Lower lobe of right lung (tissue), 2 donors: ENCODE data around the gene PELI2. TPM values are rescaled to one million over a fixed set of nuclear protein-coding genes. Genes with fewer than 3 reads are reported as not detected.

Experiments
- ATAC-seq, 2 donors: fragments of 200-7000 bp; cut with Tn5 transposase; one replicate each; pipeline ENCODE4 v1.9.1; 2020 to 2022; ENCODE audit warnings: mild to moderate bottlenecking in 2 of 2, moderate library complexity in 2 of 2
- DNase-seq: peaks from one replicate; pipeline ENCODE4 v3.0.0-alpha.2; 2020
- H3K27ac ChIP-seq: fragments of 200-600 bp; one replicate; pipeline ENCODE4 v1.8.0; 2022
- H3K27me3 ChIP-seq: fragments of 200-600 bp; one replicate; pipeline ENCODE4 v1.8.0; 2022; ENCODE audit warnings: low read depth
- H3K36me3 ChIP-seq: fragments of 200-600 bp; one replicate; pipeline ENCODE4 v1.8.0; 2022; ENCODE audit warnings: mild to moderate bottlenecking
- H3K4me1 ChIP-seq: fragments of 200-600 bp; one replicate; pipeline ENCODE4 v1.8.0; 2022
- H3K4me3 ChIP-seq: fragments of 200-600 bp; one replicate; pipeline ENCODE4 v1.8.0; 2022; ENCODE audit warnings: mild to moderate bottlenecking
- H3K9me3 ChIP-seq: fragments of 200-600 bp; one replicate; pipeline ENCODE4 v1.8.0; 2022
- intact Hi-C: fragments of 100-400 bp; cut with DNase I; formaldehyde crosslinking; loops from one replicate; pipeline ENCODE4 v1.11.0; 2022
- total RNA-seq: library from RNA; stranded (reverse); fragmentation: NEBNext Ultra II Directional; extraction: Animal tissue kit (Norgen Biotek cat#: 25700); gene quantifications from one replicate; pipeline ENCODE4 v1.2.1, GENCODE V29; 2021
- TF ChIP-seq, protein P1 (sequence below): fragments of 200-600 bp; IDR thresholded peaks from one replicate; pipeline ENCODE4 v1.8.0; 2022; ENCODE audit warnings: antibody characterized with exemption, mild to moderate bottlenecking
- donor health status: DM: no; HTN: yes; CAD: no; lungs with severe emphysema.

The PELI2 gene
- total RNA-seq, 1 donor from 2014 or later = 22.2 TPM

DNA sequence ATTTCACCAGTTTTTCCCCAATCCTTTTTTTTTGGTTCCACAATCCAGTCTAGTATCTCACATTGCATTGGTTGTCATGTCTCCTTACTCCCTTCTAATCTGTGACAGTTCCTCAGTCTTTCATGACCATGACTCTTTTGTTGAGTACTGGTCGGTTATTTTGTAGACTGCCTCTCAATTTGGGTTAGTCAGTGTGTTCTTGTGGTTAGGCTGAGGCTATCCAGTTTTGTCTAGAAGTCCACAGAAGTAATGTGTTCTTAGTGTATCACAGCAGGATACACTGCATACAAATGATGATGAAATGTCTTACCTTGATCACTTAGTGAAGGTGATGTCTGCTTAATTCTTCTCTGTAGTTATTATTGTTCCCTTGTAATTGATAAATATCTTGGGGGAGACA lies 24.8 kb downstream of the PELI2 start:
- intact Hi-C loops = no loop called here

DNA sequence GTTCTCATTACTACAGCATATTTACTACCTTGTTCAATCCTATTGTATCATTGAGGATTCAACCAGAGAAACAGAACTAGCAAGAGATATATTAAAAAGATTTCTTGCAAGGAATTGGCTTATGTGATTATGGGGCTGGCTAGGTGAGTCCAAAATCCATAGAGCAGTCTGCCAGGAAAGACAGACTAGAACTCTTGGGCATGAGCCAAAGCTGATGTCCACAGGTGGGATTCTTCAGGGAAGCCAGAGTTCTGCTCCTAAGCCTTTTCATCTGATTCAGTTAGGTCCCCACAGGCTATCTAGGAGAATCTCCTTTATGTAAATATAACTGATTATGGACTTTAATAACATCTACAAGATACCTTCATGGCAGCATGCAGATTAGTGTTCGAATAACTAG lies 26.0 kb downstream of the PELI2 start:
- no peak for DNase-seq
- ATAC-seq = no peak
- no peak overlapping the region for H3K4me3 ChIP-seq
- TF ChIP-seq, protein P1, sequence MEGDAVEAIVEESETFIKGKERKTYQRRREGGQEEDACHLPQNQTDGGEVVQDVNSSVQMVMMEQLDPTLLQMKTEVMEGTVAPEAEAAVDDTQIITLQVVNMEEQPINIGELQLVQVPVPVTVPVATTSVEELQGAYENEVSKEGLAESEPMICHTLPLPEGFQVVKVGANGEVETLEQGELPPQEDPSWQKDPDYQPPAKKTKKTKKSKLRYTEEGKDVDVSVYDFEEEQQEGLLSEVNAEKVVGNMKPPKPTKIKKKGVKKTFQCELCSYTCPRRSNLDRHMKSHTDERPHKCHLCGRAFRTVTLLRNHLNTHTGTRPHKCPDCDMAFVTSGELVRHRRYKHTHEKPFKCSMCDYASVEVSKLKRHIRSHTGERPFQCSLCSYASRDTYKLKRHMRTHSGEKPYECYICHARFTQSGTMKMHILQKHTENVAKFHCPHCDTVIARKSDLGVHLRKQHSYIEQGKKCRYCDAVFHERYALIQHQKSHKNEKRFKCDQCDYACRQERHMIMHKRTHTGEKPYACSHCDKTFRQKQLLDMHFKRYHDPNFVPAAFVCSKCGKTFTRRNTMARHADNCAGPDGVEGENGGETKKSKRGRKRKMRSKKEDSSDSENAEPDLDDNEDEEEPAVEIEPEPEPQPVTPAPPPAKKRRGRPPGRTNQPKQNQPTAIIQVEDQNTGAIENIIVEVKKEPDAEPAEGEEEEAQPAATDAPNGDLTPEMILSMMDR = no peak
- H3K9me3 ChIP-seq = no peaks in the 10 kb centered on the region
- intact Hi-C loops = no loop called here
- no peak overlapping the region for H3K27ac ChIP-seq
- H3K4me1 ChIP-seq = peaks cover 11% of the 10 kb centered on the region
- H3K36me3 ChIP-seq = no peaks in the 10 kb centered on the region
- no peaks in the 10 kb centered on the region for H3K27me3 ChIP-seq

More for the DNA sequence above, 24.8 kb downstream of the PELI2 start:
- no peaks in the 10 kb centered on the region for H3K36me3 ChIP-seq
- ATAC-seq (no peak), DNase-seq (no peak)
- no peaks in the 10 kb centered on the region for H3K4me1 ChIP-seq
- H3K27ac ChIP-seq = no peak overlapping the region
- H3K9me3 ChIP-seq = no peaks in the 10 kb centered on the region
- no peaks in the 10 kb centered on the region for H3K27me3 ChIP-seq
- H3K4me3 ChIP-seq = no peak overlapping the region
- TF ChIP-seq, protein P1 = no peak

DNA sequence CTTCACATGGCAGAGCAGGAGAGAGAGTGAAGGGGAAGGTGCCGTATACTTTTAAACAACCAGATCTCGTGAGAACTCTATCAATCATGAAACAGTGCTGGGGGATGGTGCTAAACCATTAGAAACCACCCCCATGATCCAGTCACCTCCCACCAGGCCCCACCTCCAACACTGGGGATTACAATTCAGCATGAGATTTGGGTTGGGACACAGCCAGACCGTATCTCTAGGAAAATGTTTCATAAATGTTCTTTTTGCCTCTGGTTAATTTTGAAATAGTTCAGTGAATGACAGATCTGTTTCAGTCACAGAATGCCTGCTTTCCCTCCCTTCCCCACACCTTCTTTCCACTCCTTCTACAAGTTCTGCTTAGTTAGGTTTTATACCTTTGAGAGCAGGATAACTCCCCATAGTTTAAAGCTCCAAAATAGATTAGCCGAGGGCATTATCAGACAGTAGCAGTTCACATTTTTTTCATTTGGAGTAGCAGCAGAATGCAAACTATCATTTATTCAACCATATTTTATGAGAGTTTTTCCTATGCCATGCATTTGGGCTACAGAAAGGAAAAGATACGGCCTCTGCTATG lies 27.1 kb downstream of the PELI2 start:
- no peak overlapping the region for H3K27ac ChIP-seq

DNA sequence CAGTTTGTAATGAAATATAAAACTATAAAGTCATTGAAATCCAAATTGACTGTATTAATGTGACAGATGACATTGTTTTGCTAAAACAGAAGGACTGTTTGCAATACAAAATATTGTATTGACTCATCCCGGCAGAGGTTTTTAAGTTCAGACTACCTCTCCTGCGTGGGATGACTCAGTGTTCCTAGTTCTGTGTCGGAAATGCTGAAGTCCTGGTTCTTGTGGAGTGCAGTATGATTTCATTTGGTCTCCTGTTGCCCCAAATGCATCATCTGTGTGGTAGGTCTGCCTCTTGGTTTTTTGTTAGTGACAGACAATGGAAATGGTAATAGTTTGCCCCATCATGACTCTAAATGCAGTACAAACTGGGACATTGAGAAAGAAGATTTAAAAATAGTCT lies 27.8 kb downstream of the PELI2 start:
- intact Hi-C loops = no loop called here
- Histone ChIP-seq H3K9me3 (no peaks in the 10 kb centered on the region), H3K4me3 (no peak overlapping the region), H3K27ac (no peak overlapping the region), H3K27me3 (no peaks in the 10 kb centered on the region), H3K4me1 (peaks cover 12% of the 10 kb centered on the region), H3K36me3 (no peaks in the 10 kb centered on the region)
- TF ChIP-seq, protein P1 = no peak
- ATAC-seq = no peak
- DNase-seq = no peak

More for the DNA sequence above, 27.1 kb downstream of the PELI2 start:
- Histone ChIP-seq H3K9me3 (no peaks in the 10 kb centered on the region), H3K27me3 (no peaks in the 10 kb centered on the region), H3K36me3 (no peaks in the 10 kb centered on the region), H3K4me1 (peaks cover 12% of the 10 kb centered on the region), H3K4me3 (no peak overlapping the region)
- TF ChIP-seq, protein P1 = no peak
- intact Hi-C loops = no loop called here
- ATAC-seq (no peak), DNase-seq (no peak)

DNA sequence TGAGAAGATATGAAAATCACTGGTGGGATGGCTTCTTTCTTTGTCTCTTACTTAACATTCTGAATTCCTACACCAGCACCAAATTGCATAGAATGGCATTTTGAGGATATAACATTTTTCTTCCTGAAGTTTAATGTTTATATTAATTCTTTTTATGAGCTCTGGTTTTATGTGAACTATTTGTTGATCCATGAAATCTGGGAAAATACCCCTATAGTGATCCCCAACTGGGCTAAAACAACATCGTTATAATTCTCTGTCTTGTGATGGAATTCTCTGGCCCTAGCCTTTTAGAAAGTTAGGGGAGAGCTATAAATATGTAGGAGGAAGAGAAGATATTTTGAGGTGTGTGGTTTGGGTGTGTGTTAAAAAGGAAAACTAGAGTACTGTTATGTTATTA lies 29.2 kb downstream of the PELI2 start:
- no peak for ATAC-seq
- Histone ChIP-seq H3K4me1 (peaks cover 12% of the 10 kb centered on the region), H3K27me3 (no peaks in the 10 kb centered on the region), H3K4me3 (no peak overlapping the region), H3K36me3 (no peaks in the 10 kb centered on the region), H3K9me3 (no peaks in the 10 kb centered on the region), H3K27ac (no peak overlapping the region)
- intact Hi-C loops = no loop called here
- TF ChIP-seq, protein P1 = no peak
- no peak for DNase-seq
